Mesodermal cell (in vitro differentiated cells): Measurements from ENCODE around the gene PCID2.

Experiments
- H3K27ac ChIP-seq: 2 replicates; pipeline ENCODE4 v1.7.0; 2013; ENCODE audit warnings: mild to moderate bottlenecking, low read depth, low read length, moderate library complexity; ENCODE audit not compliant: severe bottlenecking
- H3K36me3 ChIP-seq: 2 replicates; pipeline ENCODE4 v1.7.1; 2013; ENCODE audit warnings: mild to moderate bottlenecking, low read length, moderate library complexity; ENCODE audit not compliant: control insufficient read depth, insufficient read depth
- H3K4me1 ChIP-seq: one replicate; pipeline ENCODE4 v1.7.1; 2013; ENCODE audit warnings: mild to moderate bottlenecking, low read length; ENCODE audit not compliant: insufficient read depth, control insufficient read depth, poor library complexity, severe bottlenecking
- H3K4me3 ChIP-seq: 2 replicates; pipeline ENCODE4 v1.7.0; 2013; ENCODE audit warnings: low read length, control low read depth, mild to moderate bottlenecking; ENCODE audit not compliant: insufficient read depth, poor library complexity, severe bottlenecking; ENCODE audit errors: extremely low read depth
- H3K9me3 ChIP-seq: 2 replicates; pipeline ENCODE4 v1.7.1; 2013; ENCODE audit warnings: mild to moderate bottlenecking, low read length, moderate library complexity; ENCODE audit not compliant: control insufficient read depth
- WGBS, 2 experiments: methylation state at CpG; one replicate each; pipeline ENCODE4 v1.1.5; 2013; ENCODE audit warnings: missing lambda C conversion rate in 2 of 2; ENCODE audit not compliant: insufficient coverage in 2 of 2; 5-methylcytosine and 5-hydroxymethylcytosine counted together

PCID2 gene

DNA sequence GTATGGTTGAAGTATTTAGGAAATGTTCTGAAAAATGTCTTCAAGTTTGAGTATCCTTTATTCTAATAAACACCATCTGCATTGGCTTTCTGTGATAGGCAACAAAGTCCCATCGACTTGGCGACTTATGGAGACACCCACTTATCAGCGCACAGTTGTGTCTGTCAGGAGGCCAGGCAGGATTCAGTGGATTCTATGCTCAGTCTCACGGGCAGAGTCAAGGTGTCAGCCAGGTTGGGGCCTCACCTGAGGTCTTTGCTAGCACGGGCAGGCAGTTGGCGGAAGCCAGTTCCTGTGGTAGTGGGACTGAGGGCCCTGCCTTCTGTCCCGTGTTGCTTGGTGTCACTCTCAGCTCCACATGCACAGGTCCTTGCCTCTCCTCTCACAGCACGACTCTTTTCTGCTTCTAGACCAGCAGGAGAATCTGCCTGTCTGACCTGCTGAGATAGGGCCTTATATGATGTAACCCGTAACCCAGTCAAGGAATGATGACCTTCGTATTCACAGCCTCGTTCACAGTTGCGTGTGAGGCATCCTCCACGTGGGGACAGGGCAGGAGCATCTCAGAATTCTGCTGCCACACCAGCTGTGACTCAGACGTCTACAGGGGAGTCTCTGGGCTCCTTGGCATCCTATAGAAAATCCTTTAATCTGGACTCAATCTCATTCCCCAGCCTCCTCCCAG, 10.9 kb upstream of the PCID2 start:
- H3K4me1 ChIP-seq, result peaks cover 20% of the 10 kb centered on the region
- peak overlapping the region; percentile 6 for H3K27ac ChIP-seq
- WGBS, 2 experiments, result 92 to 98% methylated on average over 13 to 14 of the region's 14 CpGs
- H3K4me3 ChIP-seq, result no peak overlapping the region
- peaks cover 68% of the 10 kb centered on the region for H3K36me3 ChIP-seq
- no peaks in the 10 kb centered on the region for H3K9me3 ChIP-seq

DNA sequence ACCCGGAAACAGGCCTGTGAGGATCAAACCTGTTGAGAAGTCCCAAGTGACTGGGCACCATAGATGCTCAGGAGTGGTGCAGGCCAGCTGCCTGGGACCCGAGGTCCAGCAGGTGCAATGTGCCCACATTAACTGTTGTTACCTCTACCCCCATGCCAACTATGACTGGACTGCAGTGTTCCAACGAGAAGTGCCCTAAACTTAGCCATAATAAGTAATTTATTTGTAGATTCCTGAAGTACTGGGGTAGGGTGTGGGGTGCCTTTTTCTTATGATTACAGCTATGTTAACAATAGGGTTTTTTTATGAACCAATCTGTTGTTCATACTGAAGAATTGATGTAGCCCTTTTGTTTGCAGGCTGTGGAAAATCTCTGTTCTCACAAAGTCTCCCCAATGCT, 10.1 kb upstream of the PCID2 start:
- Histone ChIP-seq H3K4me3 (no peak overlapping the region), H3K36me3 (peaks cover 68% of the 10 kb centered on the region), H3K9me3 (no peaks in the 10 kb centered on the region), H3K27ac (no peak overlapping the region), H3K4me1 (peaks cover 20% of the 10 kb centered on the region)
- 94 to 100% methylated on average over 1 to 2 of the region's 3 CpGs for WGBS, 2 experiments

DNA sequence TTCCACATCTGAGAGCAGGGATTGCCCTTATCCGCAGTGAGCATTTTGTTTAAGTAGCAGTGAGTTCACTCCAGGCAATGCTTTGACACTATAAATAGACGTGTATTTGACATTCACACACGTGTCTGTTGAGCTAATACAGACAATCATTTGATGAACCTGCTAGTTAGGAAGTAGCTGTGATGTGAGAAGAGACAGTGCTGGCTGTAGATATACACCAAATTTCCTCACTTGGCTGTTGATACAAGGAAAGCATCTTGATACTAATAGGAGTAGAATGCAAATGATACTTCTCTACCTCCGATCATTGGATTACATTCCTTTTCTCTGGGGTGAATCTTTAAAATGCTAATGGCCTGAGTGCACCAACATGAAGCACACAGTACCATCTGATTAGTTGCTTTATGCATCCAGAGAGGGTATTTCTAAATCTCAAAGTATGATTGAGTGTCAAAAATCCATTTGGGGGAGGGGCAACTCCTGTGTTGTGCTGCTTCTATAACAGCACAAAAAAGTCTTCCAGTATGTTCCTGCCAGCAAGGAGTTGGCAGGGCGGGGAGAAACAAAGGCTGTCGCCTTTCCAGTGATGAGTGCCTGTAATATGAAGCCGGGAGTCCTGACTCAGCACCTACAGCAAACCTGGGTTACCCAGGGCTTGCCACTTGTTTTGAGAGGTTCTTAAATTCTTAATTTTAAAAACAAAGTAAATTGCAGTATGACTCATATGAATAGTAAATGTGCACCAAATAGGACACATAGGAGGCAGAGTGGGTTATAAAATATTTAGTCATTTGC, 8.0 kb upstream of the PCID2 start:
- 52 to 60% methylated on average over 5 of the region's 7 CpGs for WGBS, 2 experiments
- peaks cover 69% of the 10 kb centered on the region for H3K36me3 ChIP-seq
- H3K9me3 ChIP-seq, result no peaks in the 10 kb centered on the region
- peak overlapping the region; percentile 52 for H3K27ac ChIP-seq
- peaks cover 24% of the 10 kb centered on the region for H3K4me1 ChIP-seq
- no peak overlapping the region for H3K4me3 ChIP-seq

DNA sequence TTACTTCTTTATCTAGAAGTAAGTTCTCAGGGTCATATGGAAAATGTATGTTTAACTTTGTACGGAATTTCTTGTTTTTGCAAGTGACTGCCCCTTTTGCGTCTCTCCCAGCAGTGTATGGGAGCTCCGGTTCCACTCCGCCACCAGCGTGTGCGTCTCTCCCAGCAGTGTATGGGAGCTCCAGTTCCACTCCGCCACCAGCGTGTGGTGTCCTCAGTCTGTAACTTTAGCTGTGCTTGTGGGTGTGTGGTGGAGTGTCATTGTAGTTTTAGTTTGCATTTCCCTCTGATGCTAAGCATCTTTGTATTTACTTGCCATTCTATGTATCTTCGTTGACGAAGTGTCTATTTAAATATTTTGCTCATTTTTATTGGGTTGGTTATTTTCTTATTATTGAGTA, 3.3 kb upstream of the PCID2 start:
- Histone ChIP-seq H3K27ac (no peak overlapping the region), H3K36me3 (peaks cover 40% of the 10 kb centered on the region), H3K4me3 (no peak overlapping the region), H3K4me1 (peaks cover 32% of the 10 kb centered on the region), H3K9me3 (no peaks in the 10 kb centered on the region)
- 90 to 100% methylated on average over 6 to 7 of the region's 10 CpGs for WGBS, 2 experiments

DNA sequence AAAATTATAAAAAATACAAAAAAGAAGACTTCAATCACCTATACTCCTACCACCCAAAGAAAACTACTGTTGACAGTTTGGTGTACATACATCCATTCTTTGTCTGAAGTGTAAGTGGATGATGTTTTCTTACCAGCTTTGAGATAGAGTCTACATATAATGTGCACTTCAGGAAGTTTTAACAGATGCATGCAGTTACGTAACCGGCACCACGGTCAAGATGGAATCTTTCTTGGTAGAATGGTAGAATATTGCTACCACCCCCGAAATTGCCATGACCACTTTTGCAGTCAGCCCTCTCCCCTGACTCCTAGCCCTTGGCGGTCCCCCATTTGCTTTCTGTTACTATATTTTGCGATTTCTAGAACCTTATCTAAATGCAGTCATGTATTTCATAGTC, 2.4 kb upstream of the PCID2 start:
- Histone ChIP-seq H3K36me3 (peaks cover 49% of the 10 kb centered on the region), H3K4me3 (peak overlapping the region; percentile 80)
- 95 to 100% methylated on average over 2 of the region's 6 CpGs for WGBS, 2 experiments

DNA sequence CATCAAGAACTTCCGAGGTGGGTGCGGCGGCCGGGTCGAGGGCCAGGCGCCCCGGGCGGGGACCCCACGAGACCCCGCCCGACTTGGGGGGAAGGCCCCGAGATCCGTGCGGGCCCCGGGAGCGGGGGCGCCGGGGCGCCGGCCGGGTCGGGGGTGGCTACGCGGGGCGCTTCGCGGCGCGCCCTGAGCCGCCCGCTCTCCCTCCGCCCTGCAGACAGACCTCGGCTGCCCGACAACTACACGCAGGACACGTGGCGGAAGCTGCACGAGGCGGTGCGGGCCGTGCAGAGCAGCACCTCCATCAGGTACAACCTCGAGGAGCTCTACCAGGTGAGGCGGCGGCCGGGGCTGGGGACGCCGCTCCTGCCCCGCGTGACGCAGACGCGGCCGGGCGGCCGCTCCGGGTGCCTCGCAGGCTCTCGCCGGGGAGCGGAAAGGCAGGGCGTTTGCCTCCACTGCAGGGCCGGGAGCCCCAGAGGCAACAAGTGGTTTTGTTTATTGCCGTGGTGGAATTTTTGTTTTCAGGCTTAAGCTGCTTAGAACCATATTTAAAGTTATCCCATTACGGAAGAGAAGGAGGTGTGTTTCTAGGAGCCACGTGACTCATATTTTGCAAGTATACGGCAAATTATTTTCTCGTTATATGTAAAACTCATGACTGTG, 1.4 kb upstream of the PCID2 start:
- WGBS, 2 experiments, result 0 to 1% methylated on average over 40 to 45 of the region's 67 CpGs
- H3K4me3 ChIP-seq, result peak overlapping the region; percentile 80
- H3K9me3 ChIP-seq, result no peaks in the 10 kb centered on the region
- H3K36me3 ChIP-seq, result peaks cover 57% of the 10 kb centered on the region
- H3K27ac ChIP-seq, result peak overlapping the region; percentile 80
- H3K4me1 ChIP-seq, result peaks cover 19% of the 10 kb centered on the region

More for the DNA sequence above, 2.4 kb upstream of the PCID2 start:
- Histone ChIP-seq H3K27ac (no peak overlapping the region), H3K9me3 (no peaks in the 10 kb centered on the region), H3K4me1 (peaks cover 25% of the 10 kb centered on the region)

DNA sequence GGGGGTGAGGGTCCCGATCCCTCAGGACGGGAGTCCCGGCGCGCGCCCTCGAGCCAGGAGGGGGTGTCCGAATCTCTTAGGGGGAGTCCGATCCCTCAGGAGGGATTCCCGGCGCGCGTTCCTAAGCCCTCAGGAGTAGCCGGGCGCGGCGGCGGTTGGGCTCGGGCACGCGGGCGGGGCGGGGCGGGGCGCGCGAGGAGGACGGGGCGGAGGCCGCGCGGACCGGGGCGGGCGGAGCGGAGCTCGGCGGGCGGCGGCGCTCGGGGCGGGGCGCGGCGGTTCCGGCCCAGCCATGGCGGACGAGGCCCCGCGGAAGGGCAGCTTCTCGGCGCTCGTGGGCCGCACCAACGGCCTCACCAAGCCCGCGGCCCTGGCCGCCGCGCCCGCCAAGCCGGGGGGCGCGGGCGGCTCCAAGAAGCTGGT, 878 bp upstream of the PCID2 start, which contains the start of gene CUL4A:
Gene CUL4A, plus strand, starts transcription at position 278 of the 423 bp plus-strand sequence. Its CDS starts 15 bp downstream, at position 293.
- 0% methylated on average over 24 to 38 of the region's 66 CpGs for WGBS, 2 experiments
- Histone ChIP-seq H3K36me3 (peaks cover 54% of the 10 kb centered on the region), H3K27ac (peak within 1 kb of the TSS; percentile 98), H3K4me1 (peaks cover 24% of the 10 kb centered on the region), H3K4me3 (peak within 1 kb of the TSS; percentile 80), H3K9me3 (no peaks in the 10 kb centered on the region)

DNA sequence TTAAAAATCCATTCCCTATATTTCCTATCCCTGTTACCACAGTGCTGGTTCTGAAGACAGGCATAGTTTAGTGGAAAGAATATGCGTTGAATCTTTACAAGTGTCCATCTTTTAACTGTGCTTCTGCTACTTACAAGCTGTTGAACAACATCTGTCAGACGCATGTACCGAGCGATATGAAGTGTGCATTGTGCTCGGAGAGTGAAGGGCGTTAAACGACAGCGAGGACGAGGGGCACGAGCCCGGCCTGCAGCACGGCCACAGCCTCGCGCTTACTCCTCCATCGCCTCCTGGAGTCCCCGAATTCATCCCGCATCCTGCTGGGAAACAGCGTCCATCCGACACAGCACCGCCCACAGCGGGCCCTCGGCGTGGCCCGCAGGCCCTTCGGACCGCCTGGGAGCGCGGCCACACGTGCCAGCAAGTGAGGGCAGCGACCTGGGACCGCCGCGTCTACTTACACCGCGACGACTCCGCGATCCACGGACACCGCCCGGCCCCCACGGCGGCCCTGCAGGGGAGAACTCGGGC, 514 bp downstream of the PCID2 start:
- Histone ChIP-seq H3K27ac (peak overlapping the region; percentile 98), H3K36me3 (peaks cover 44% of the 10 kb centered on the region), H3K9me3 (no peaks in the 10 kb centered on the region), H3K4me3 (peak overlapping the region; percentile 80), H3K4me1 (peaks cover 24% of the 10 kb centered on the region)
- 1% methylated on average over 37 to 39 of the region's 44 CpGs for WGBS, 2 experiments

DNA sequence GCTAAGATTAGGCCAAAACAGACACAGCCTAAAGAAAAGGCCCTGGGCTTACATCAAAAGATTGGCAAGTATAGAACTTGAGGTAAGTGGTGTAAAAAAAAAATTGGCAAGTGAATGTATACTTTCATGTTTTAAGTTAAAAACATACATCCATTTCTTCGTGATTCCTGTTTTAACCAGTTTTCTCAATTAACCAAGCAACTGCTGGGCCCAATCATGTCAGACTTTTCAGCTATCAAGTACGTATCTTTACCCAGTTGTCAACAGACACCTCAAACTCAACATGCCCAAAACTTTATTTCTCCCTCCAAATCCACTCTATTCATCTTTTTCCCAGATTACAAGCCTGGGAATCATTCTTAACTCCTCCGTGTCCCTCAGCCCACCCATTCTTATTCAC, 1.0 kb downstream of the PCID2 start:
- 44 to 54% methylated on average over 3 of the region's 3 CpGs for WGBS, 2 experiments
- H3K4me1 ChIP-seq, result peaks cover 24% of the 10 kb centered on the region
- no peak overlapping the region for H3K27ac ChIP-seq
- H3K9me3 ChIP-seq, result no peaks in the 10 kb centered on the region
- peak overlapping the region; percentile 80 for H3K4me3 ChIP-seq
- H3K36me3 ChIP-seq, result peaks cover 39% of the 10 kb centered on the region

DNA sequence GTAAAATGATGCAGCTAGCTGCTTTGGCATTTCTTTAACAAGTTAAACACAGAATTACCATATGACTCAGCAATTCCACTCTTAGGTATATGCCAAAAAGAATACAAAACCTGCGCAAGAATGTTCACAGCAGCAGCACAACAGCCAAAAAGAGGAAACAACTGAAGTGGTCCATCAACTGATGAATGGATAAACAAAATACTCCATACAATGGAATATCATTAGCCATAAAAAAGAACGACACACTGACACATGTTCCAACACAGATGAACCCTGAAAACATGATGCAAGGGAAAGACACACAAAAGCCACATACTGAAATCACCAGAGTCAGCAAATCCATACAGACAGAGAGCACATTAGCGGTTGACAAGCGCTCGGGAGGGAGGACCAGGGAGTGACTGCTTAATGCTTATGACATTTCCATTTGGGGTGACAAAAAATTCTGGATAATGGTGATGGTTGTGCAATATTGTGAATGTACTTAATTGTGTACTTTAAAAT, 3.0 kb downstream of the PCID2 start:
- H3K36me3 ChIP-seq, result peaks cover 28% of the 10 kb centered on the region

More for the DNA sequence above, 3.0 kb downstream of the PCID2 start:
- Histone ChIP-seq H3K4me1 (peaks cover 12% of the 10 kb centered on the region), H3K4me3 (no peak overlapping the region), H3K27ac (no peak overlapping the region), H3K9me3 (no peaks in the 10 kb centered on the region)
- 93 to 100% methylated on average over 3 to 4 of the region's 5 CpGs for WGBS, 2 experiments
